Nephron (organoid): ENCODE results near the gene UNC13C.

Experiments used
- H3K27ac Mint-ChIP-seq, 3 experiments: 2 replicates each; pipeline ENCODE4 v1.8.0; 2020; ENCODE audit warnings: mixed read lengths in 3 of 3, mild to moderate bottlenecking in 2 of 3, moderate library complexity in 1 of 3
- H3K27me3 Mint-ChIP-seq: 2 replicates; pipeline ENCODE4 v1.8.0; 2021; ENCODE audit warnings: low read depth, mild to moderate bottlenecking, moderate library complexity, mixed read lengths
- H3K36me3 Mint-ChIP-seq: 2 replicates; pipeline ENCODE4 v1.8.0; 2020; ENCODE audit warnings: low read depth, mixed read lengths
- H3K4me1 Mint-ChIP-seq: 2 replicates; pipeline ENCODE4 v1.8.0; 2020; ENCODE audit warnings: mixed read lengths
- H3K4me3 Mint-ChIP-seq, 3 experiments: 2 replicates each; pipeline ENCODE4 v1.8.0; 2020; ENCODE audit warnings: mild to moderate bottlenecking in 3 of 3, mixed read lengths in 3 of 3, moderate library complexity in 2 of 3
- H3K9me3 Mint-ChIP-seq: 2 replicates; pipeline ENCODE4 v1.8.0; 2020; ENCODE audit warnings: mixed read lengths
- TF ChIP-seq, protein P1 (sequence below), 3 experiments: fragments of 200-600 bp; sonication (generic); IDR thresholded peaks; one replicate each; pipeline ENCODE4 v1.5.0; 2021; ENCODE audit warnings: antibody characterized with exemption in 3 of 3; ENCODE audit not compliant: unreplicated experiment in 3 of 3

Gene UNC13C

DNA sequence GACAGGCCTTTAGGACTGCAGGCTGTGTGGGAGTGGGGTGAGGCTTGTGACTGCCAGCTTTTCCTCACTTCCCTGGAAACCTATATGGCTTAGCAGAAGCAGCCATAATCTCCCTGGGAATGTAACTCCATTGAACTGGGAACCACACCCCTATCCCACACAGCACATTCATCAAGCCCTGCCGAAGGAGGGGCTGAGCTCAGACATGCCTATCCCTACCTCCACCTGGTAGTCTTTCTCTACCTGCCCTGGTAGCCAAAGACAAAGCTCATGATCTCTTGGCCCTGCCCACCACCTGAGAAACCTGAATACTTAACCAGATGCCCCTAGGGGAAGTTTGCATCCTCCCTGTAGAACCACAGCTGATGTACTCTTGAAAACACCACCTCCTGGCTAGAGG is 219.8 kb downstream of the UNC13C start:
- no peak overlapping the region for H3K4me3 Mint-ChIP-seq
- no peak overlapping the region for H3K27ac Mint-ChIP-seq
- peaks cover 22% of the 10 kb centered on the region for H3K9me3 Mint-ChIP-seq
- H3K36me3 Mint-ChIP-seq = no peaks in the 10 kb centered on the region
- no peaks in the 10 kb centered on the region for H3K27me3 Mint-ChIP-seq
- TF ChIP-seq, protein P1, sequence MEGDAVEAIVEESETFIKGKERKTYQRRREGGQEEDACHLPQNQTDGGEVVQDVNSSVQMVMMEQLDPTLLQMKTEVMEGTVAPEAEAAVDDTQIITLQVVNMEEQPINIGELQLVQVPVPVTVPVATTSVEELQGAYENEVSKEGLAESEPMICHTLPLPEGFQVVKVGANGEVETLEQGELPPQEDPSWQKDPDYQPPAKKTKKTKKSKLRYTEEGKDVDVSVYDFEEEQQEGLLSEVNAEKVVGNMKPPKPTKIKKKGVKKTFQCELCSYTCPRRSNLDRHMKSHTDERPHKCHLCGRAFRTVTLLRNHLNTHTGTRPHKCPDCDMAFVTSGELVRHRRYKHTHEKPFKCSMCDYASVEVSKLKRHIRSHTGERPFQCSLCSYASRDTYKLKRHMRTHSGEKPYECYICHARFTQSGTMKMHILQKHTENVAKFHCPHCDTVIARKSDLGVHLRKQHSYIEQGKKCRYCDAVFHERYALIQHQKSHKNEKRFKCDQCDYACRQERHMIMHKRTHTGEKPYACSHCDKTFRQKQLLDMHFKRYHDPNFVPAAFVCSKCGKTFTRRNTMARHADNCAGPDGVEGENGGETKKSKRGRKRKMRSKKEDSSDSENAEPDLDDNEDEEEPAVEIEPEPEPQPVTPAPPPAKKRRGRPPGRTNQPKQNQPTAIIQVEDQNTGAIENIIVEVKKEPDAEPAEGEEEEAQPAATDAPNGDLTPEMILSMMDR (IDR thresholded peaks at IDR 0.05; ENCODE audit: unreplicated experiment in 3 of 3) = no peak
- no peaks in the 10 kb centered on the region for H3K4me1 Mint-ChIP-seq

DNA sequence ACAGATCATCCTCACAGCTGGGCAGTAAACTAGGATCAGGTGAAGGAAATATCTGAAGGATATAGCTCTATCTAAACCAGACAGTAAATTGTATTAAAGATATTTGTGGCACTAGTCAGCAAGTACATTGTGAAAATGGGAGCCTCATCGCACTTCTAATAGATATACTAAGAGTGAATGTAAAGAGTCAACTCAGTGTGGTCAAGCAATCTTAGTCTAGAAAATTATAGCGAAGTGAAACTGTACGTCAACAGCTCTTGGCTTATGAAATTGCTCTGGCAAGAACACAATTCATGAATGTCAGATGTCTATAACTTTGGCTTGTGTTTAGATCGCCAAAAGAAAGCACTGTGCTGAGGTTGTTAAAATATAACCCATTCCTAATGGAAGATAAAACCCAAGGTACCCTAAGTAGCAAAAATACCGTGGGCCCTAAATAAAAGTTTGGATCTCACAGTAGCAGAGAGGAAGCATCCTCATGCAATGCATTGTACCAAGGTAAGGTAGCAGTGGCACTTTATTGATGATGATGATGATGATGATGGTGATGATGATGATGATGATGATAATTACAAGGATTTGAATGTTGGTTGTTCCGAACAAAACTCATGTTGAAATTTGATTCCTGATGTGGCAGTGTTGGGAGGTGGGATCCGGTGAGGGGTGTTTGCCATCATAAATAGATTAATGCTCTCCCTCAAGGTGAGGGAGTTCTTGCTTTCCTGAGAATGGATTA is 228.5 kb downstream of the UNC13C start:
- H3K27ac Mint-ChIP-seq = no peak overlapping the region
- H3K27me3 Mint-ChIP-seq = no peaks in the 10 kb centered on the region
- TF ChIP-seq, protein P1 (IDR thresholded peaks at IDR 0.05; ENCODE audit: unreplicated experiment in 3 of 3) = no peak
- no peaks in the 10 kb centered on the region for H3K36me3 Mint-ChIP-seq
- H3K9me3 Mint-ChIP-seq = peaks cover 6% of the 10 kb centered on the region
- no peaks in the 10 kb centered on the region for H3K4me1 Mint-ChIP-seq
- no peak overlapping the region for H3K4me3 Mint-ChIP-seq

DNA sequence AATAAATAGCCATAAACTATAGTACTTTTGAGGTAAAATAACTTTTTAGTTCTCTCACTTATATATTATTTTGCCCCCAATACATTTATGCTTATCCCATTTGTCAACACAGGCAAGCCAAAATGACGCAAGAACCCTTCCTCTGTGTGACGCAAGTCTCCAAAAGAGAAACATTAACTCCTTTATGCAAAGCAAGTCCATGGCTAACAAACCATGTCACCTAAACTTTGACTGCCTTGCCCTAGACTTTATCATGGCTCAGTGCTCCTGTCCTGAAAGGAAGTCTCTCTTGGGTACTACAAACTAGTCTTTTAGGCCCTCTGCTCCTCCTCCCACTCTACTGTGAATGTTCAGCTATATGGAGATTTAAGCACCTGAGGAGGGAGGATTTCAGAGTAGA is 230.5 kb downstream of the UNC13C start:
- Mint-ChIP-seq H3K4me1 (no peaks in the 10 kb centered on the region), H3K27ac (peak overlapping the region in 1 of 3 experiments; percentile 79), H3K36me3 (no peaks in the 10 kb centered on the region), H3K4me3 (no peak overlapping the region), H3K9me3 (no peaks in the 10 kb centered on the region), H3K27me3 (no peaks in the 10 kb centered on the region)
- TF ChIP-seq, protein P1 (IDR thresholded peaks at IDR 0.05; ENCODE audit: unreplicated experiment in 3 of 3) = no peak

DNA sequence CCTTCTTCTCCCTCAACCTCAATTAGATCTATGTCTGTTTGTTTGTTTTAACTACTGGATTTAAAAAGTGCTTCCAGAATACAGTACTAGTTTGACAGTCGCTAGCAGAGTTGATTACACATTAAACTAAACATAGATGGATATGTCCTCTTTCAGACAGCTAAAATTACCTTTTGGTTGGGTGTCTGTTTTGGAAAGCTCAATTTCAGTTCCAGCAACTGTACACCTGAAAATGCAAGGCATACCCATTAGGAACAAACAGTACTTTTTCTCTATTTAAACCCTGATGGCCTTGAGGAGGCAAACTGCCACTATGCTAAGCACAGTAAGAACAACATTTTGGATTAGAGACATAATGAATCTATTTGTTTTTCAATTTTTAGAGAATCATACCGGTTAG is 234.4 kb downstream of the UNC13C start:
- Mint-ChIP-seq H3K9me3 (no peaks in the 10 kb centered on the region), H3K4me1 (no peaks in the 10 kb centered on the region), H3K36me3 (no peaks in the 10 kb centered on the region), H3K4me3 (no peak overlapping the region), H3K27ac (no peak overlapping the region), H3K27me3 (no peaks in the 10 kb centered on the region)
- TF ChIP-seq, protein P1 (IDR thresholded peaks at IDR 0.05; ENCODE audit: unreplicated experiment in 3 of 3) = no peak

DNA sequence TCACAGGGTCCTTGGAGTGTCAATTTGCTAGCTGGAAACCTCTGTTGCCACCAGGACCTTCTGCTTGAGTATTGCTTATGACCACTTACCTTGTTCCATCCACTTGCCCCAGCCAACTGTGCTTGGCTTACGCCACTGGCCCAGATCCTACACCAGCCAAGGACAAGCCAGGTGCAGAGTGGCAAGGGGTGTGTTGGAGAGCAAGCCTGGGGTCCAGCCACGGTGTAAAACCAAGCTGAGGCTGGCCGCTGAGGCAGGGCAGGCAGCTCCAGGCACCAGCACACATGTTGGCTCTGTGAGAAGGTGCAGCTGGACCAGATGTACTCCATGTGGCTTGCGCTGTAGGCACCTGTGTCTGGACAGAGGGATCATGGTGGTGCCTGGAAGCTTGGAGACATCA is 248.2 kb downstream of the UNC13C start:
- H3K4me3 Mint-ChIP-seq = no peak overlapping the region
- TF ChIP-seq, protein P1 (IDR thresholded peaks at IDR 0.05; ENCODE audit: unreplicated experiment in 3 of 3) = no peak
- no peaks in the 10 kb centered on the region for H3K36me3 Mint-ChIP-seq
- H3K9me3 Mint-ChIP-seq = peaks cover 20% of the 10 kb centered on the region
- H3K27ac Mint-ChIP-seq = no peak overlapping the region
- H3K27me3 Mint-ChIP-seq = no peaks in the 10 kb centered on the region
- no peaks in the 10 kb centered on the region for H3K4me1 Mint-ChIP-seq

DNA sequence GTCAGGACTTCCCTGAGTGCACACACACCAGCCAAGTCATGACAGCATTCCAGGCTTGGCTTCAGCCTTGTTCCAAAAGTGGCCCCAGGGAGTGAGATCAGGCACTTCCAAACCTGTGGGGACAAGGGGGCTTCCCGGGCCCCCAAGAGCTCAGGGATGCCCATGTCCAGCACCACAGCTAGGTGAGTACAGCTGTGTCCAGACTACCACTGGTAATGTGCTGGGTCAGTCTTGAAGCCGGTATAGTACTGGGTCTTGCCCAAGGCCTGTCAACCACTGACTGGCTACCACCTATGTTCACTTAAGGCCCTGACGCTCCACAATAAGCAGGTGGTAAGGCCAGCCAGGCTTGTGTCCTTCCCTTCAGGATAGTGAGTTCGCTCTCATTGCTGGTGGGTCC is 249.3 kb downstream of the UNC13C start:
- H3K27ac Mint-ChIP-seq = no peak overlapping the region
- no peaks in the 10 kb centered on the region for H3K27me3 Mint-ChIP-seq
- no peak overlapping the region for H3K4me3 Mint-ChIP-seq
- no peaks in the 10 kb centered on the region for H3K4me1 Mint-ChIP-seq
- TF ChIP-seq, protein P1 (IDR thresholded peaks at IDR 0.05; ENCODE audit: unreplicated experiment in 3 of 3) = no peak
- H3K36me3 Mint-ChIP-seq = no peaks in the 10 kb centered on the region
- peaks cover 20% of the 10 kb centered on the region for H3K9me3 Mint-ChIP-seq
